GM21737 (cell line): ENCODE results near the gene TOB2.
"Not testable (repeated sequence)": the region's sequence is repeated elsewhere in the genome, so short reads cannot be mapped to it uniquely, and the experiment has no call there.

Experiments
- ATAC-seq: cut with Tn5 transposase; IDR thresholded peaks from one replicate; pipeline ENCODE4 v1.9.1; 2021; ENCODE audit warnings: mild to moderate bottlenecking, moderate library complexity; ENCODE audit not compliant: unreplicated experiment

The TOB2 gene

GRCh38 chr22:41468381-41469217 lies 22.0 kb upstream of the TOB2 start, which contains the start of the genes ACO2 and PHF5A:
Gene ACO2, plus strand, starts transcription at chr22:41469117. Its CDS starts 30 bp downstream, at chr22:41469147.
Gene PHF5A, minus strand, starts transcription at chr22:41468692. Its CDS starts 39 bp downstream, at chr22:41468653.
- peak; percentile 86 for ATAC-seq

GRCh38 chr22:41461901-41462300 lies 15.3 kb upstream of the TOB2 start:
- ATAC-seq: no peak

- ATAC-seq: not testable (repeated sequence)
Observed at GRCh38 chr22:41460071-41460470, 13.5 kb upstream of the TOB2 start.

GRCh38 chr22:41459431-41459830 lies 12.8 kb upstream of the TOB2 start:
- no peak for ATAC-seq

GRCh38 chr22:41458161-41458728 lies 11.6 kb upstream of the TOB2 start:
- ATAC-seq: no peak

- peak; percentile 38 for ATAC-seq
Observed at GRCh38 chr22:41448189-41448808, 1.7 kb upstream of the TOB2 start.

GRCh38 chr22:41447435-41448188 lies 1.0 kb upstream of the TOB2 start:
- no peak for ATAC-seq

GRCh38 chr22:41446057-41446501 lies 522 bp downstream of the TOB2 start:
- ATAC-seq: no peak

GRCh38 chr22:41445129-41446056 lies 1.2 kb downstream of the TOB2 start:
- no peak for ATAC-seq

GRCh38 chr22:41444360-41445128 lies 2.1 kb downstream of the TOB2 start:
- peak; percentile 46 for ATAC-seq

GRCh38 chr22:41442240-41442792 lies 4.3 kb downstream of the TOB2 start:
- ATAC-seq: no peak

- not testable (repeated sequence) for ATAC-seq
Observed at GRCh38 chr22:41440511-41440910, 6.1 kb downstream of the TOB2 start.

- no peak for ATAC-seq
Observed at GRCh38 chr22:41437198-41437597, 9.4 kb downstream of the TOB2 start.

GRCh38 chr22:41436322-41437113 lies 10.1 kb downstream of the TOB2 start:
- no peak for ATAC-seq

- ATAC-seq: no peak
Observed at GRCh38 chr22:41435560-41435959, 11.0 kb downstream of the TOB2 start.

- not testable (repeated sequence) for ATAC-seq
Observed at GRCh38 chr22:41434361-41435003, 12.1 kb downstream of the TOB2 start.

GRCh38 chr22:41433480-41433879 lies 13.1 kb downstream of the TOB2 start:
- not testable (repeated sequence) for ATAC-seq
